Spleen (tissue), 11 donors: Measurements from ENCODE around the gene CCDC134. TPM values are rescaled to one million over a fixed set of nuclear protein-coding genes. Genes with fewer than 3 reads are reported as not detected.

ENCODE experiments used
- DNase-seq: peaks from one replicate; pipeline ENCODE4 v3.0.0-alpha.2; 2020
- H3K27ac ChIP-seq, 8 donors: fragments of 200-600 bp; sonication (generic) in 7 of 8; 1 replicate in 4 of 8; 2 replicates in 4 of 8; pipeline versions ENCODE4 v1.5.0 to v1.8.0; 2016 to 2021; ENCODE audit warnings: inconsistent platforms in 4 of 8, mild to moderate bottlenecking in 4 of 8, moderate library complexity in 1 of 8
- H3K27me3 ChIP-seq, 7 donors: fragments of 200-600 bp; sonication (generic) in 6 of 7; replicated peaks in 1 of 7; 1 replicate in 4 of 7; 2 replicates in 3 of 7; pipeline versions ENCODE4 v1.5.0 to v1.8.0; 2016 to 2021; ENCODE audit warnings: inconsistent platforms in 3 of 7, mild to moderate bottlenecking in 1 of 7
- H3K36me3 ChIP-seq, 6 donors: fragments of 200-600 bp; sonication (generic) in 5 of 6; 1 replicate in 4 of 6; 2 replicates in 2 of 6; pipeline versions ENCODE4 v1.5.0 to v1.8.0; 2016 to 2021; ENCODE audit warnings: inconsistent platforms in 2 of 6
- H3K4me1 ChIP-seq, 6 donors: fragments of 200-600 bp; sonication (generic) in 5 of 6; 1 replicate in 3 of 6; 2 replicates in 3 of 6; pipeline versions ENCODE4 v1.5.0 to v1.8.0; 2016 to 2021; ENCODE audit warnings: inconsistent platforms in 3 of 6
- H3K4me3 ChIP-seq, 8 donors: fragments of 200-600 bp; sonication (generic) in 7 of 8; 1 replicate in 4 of 8; 2 replicates in 4 of 8; pipeline versions ENCODE4 v1.5.0 to v1.8.0; 2016 to 2021; ENCODE audit warnings: inconsistent platforms in 4 of 8, mild to moderate bottlenecking in 4 of 8, moderate library complexity in 2 of 8
- H3K9me3 ChIP-seq, 8 donors: fragments of 200-600 bp; sonication (generic) in 7 of 8; 1 replicate in 4 of 8; 2 replicates in 4 of 8; pipeline versions ENCODE4 v1.5.0 to v1.8.0; 2016 to 2021; ENCODE audit warnings: inconsistent platforms in 4 of 8
- POLR2A ChIP-seq, 3 donors: fragments of 450-650 bp; IDR thresholded peaks; one replicate each; pipeline ENCODE4 v1.5.1; 2017; ENCODE audit warnings: antibody characterized with exemption in 3 of 3, mild to moderate bottlenecking in 1 of 3
- POLR2AphosphoS5 ChIP-seq, 3 donors: sonication (generic); formaldehyde crosslinking; IDR thresholded peaks; one replicate each; pipeline ENCODE4 v1.5.1; 2017; ENCODE audit warnings: antibody characterized with exemption in 3 of 3
- WGBS, 5 donors: extraction: QIAGEN DNeasy Blood & Tissue Kit in 3 of 5; methylation state at CpG; one replicate each; pipeline versions ENCODE4 v1.1.5 to v1.1.7; 2013 to 2018; 5-methylcytosine and 5-hydroxymethylcytosine counted together
- intact Hi-C: fragments of 100-400 bp; cut with DNase I; formaldehyde crosslinking; loops from one replicate; pipeline ENCODE4 v1.15.0; 2023; ENCODE audit warnings: low total_unique reads
- polyA plus RNA-seq, 3 donors: library from polyadenylated mRNA; stranded (reverse); fragments of 200-250 nt; gene quantifications; one replicate each; pipeline ENCODE4 v1.2.1, GENCODE V29; 2013
- total RNA-seq, 7 donors: library from RNA; depleted of rRNA in 3 of 7; stranded (reverse); fragments of >200 nt in 3 of 7; fragmentation: NEBNext Ultra II Directional in 4 of 7; extraction: Animal tissue kit (Norgen Biotek cat#: 25700) in 4 of 7; gene quantifications; one replicate each; pipeline versions ENCODE4 v1.1.0 to v1.2.1, GENCODE V29; 2016 to 2021
- TF ChIP-seq, protein P1 (sequence below), 11 experiments: fragments of 200-600 bp in 7 of 11; fragments of 450-650 bp in 4 of 11; sonication (generic) in 4 of 11; IDR thresholded peaks in 8 of 11; conservative IDR thresholded peaks in 3 of 11; 1 replicate in 7 of 11; 2 replicates in 4 of 11; pipeline versions ENCODE4 v1.4.0 to v1.8.0; 2016 to 2021; ENCODE audit warnings: antibody characterized with exemption in 11 of 11, inconsistent platforms in 4 of 11, mild to moderate bottlenecking in 1 of 11
- donor health status: healthy with polysubstance abuse.
- donor health status: DM: no; HTN: no; CAD: no; lungs with moderate emphysema.
- donor health status: DM: no; HTN: no; CAD: no.
- donor health status: Bipolar disorder and iron deficiency.
- donor health status: healthy.
- donor health status: DM: no; HTN: no; CAD: no.
- donor health status: DM: yes; HTN: yes; CAD: no.

CCDC134 gene
- total and polyA plus RNA-seq, 10 donors: 0.54 to 11.8 (median 9.3) TPM

DNA sequence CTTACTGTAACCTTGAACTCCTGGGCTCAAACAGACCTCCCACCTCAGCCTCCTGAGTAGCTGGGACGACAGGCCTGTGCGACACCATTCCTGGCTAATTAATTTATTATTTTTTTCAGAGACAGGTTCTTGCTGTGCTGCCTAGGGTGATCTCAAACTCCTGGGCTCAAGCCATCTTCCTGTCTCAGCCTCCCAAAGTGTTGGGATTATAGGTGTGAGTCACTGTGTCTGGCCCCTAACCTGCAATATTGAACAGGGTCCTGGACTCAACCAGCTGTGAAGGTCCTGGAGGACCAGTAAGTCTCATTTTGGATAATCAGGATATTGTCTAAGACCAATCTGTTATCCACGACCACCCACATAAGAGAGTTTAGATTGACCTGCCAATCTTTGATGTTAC, 15.2 kb downstream of the CCDC134 start:
- DNase-seq: no peak
- Histone ChIP-seq H3K36me3 (peaks cover 0 to 96% (median 18%) of the 10 kb centered on the region in 6 donors), H3K4me1 (no peaks in the 10 kb centered on the region), H3K27me3 (no peaks in the 10 kb centered on the region), H3K4me3 (no peak overlapping the region), H3K27ac (no peak overlapping the region), H3K9me3 (no peaks in the 10 kb centered on the region)
- TF ChIP-seq, protein P1, sequence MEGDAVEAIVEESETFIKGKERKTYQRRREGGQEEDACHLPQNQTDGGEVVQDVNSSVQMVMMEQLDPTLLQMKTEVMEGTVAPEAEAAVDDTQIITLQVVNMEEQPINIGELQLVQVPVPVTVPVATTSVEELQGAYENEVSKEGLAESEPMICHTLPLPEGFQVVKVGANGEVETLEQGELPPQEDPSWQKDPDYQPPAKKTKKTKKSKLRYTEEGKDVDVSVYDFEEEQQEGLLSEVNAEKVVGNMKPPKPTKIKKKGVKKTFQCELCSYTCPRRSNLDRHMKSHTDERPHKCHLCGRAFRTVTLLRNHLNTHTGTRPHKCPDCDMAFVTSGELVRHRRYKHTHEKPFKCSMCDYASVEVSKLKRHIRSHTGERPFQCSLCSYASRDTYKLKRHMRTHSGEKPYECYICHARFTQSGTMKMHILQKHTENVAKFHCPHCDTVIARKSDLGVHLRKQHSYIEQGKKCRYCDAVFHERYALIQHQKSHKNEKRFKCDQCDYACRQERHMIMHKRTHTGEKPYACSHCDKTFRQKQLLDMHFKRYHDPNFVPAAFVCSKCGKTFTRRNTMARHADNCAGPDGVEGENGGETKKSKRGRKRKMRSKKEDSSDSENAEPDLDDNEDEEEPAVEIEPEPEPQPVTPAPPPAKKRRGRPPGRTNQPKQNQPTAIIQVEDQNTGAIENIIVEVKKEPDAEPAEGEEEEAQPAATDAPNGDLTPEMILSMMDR (IDR thresholded peaks at IDR 0.05 in 8 of 11, conservative IDR thresholded peaks at IDR 0.05 in 3 of 11): no peak
- no peak for TF ChIP-seq POLR2A (IDR thresholded peaks at IDR 0.05)
- TF ChIP-seq POLR2AphosphoS5 (IDR thresholded peaks at IDR 0.05): no peak
- intact Hi-C loops: no loop called here
- 94 to 100% (median 96%) methylated on average over 3 of the region's 3 CpGs for WGBS, 5 donors

DNA sequence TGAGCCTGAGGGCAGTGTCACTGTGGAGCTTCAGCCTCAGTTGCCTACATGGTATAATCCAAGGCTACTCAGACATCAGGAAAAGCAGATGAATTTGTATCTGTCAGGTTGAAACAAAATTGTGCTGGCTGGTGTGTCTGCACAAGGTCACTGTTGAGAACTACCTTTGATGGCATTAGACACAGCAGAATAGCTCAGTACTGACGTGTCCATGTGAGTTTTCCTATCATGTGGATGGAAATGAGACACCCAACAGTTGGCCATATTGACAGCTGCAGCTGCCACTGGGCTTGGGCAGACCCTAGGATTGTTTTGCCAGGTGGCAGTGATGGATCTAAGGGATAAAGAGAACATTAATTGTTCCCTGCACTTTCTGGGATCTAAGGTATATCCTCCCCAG, 15.8 kb downstream of the CCDC134 start:
- H3K9me3 ChIP-seq: no peaks in the 10 kb centered on the region
- 91 to 100% (median 95%) methylated on average over 1 of the region's 1 CpG for WGBS, 5 donors
- no peak overlapping the region for H3K27ac ChIP-seq
- peaks cover 0 to 91% (median 18%) of the 10 kb centered on the region in 6 donors for H3K36me3 ChIP-seq
- no peaks in the 10 kb centered on the region for H3K4me1 ChIP-seq
- TF ChIP-seq POLR2AphosphoS5 (IDR thresholded peaks at IDR 0.05) (no peak), POLR2A (IDR thresholded peaks at IDR 0.05) (no peak)
- TF ChIP-seq, protein P1 (IDR thresholded peaks at IDR 0.05 in 8 of 11, conservative IDR thresholded peaks at IDR 0.05 in 3 of 11): no peak
- intact Hi-C loops: no loop called here
- H3K4me3 ChIP-seq: no peak overlapping the region
- no peaks in the 10 kb centered on the region for H3K27me3 ChIP-seq
- DNase-seq: no peak

DNA sequence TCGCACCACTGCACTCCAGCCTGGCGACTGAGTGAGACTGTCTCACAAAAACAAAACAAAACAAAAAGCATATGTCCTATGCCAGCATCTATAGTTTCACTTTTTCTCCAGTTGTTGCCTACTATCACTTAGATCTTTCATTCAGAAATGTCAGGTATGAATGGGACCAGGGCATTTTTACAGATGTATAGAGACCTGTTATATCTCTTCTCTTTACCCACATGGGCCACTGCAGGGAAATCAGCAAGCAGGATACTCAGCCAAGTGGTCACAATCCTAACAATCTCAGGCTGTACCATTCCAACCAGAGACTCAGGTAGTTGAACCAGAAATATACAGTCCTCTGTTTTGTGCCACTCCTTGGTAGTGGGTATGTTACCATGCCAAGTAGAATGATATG, 16.4 kb downstream of the CCDC134 start:
- no peaks in the 10 kb centered on the region for H3K9me3 ChIP-seq
- intact Hi-C loops: no loop called here
- no peaks in the 10 kb centered on the region for H3K27me3 ChIP-seq
- no peak overlapping the region for H3K27ac ChIP-seq
- TF ChIP-seq, protein P1 (IDR thresholded peaks at IDR 0.05 in 8 of 11, conservative IDR thresholded peaks at IDR 0.05 in 3 of 11): no peak
- TF ChIP-seq POLR2AphosphoS5 (IDR thresholded peaks at IDR 0.05): no peak
- TF ChIP-seq POLR2A (IDR thresholded peaks at IDR 0.05): no peak
- no peak overlapping the region for H3K4me3 ChIP-seq
- H3K36me3 ChIP-seq: peaks cover 0 to 85% (median 18%) of the 10 kb centered on the region in 6 donors
- H3K4me1 ChIP-seq: no peaks in the 10 kb centered on the region
- WGBS, 5 donors: 85 to 94% (median 90%) methylated on average over 2 of the region's 2 CpGs
- DNase-seq: no peak

DNA sequence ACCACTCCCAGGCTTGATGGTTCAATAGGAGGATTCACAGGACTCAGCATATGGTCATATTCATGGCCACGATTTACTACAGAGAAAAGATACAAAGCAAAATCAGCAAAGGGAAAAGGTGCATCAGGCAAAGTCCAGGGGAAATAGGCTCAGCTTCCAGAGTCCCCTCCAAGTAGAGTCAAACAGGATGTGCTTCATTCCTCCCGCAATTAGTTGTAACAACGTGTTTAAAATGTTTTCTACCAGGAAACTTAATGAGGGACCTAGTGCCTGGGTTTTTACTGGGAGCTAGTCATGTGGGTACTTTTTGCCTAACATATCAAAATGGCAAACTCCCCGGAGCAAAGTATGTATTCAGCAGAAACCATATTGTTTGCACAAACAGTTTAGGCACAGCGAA, 17.5 kb downstream of the CCDC134 start:
- Histone ChIP-seq H3K9me3 (no peaks in the 10 kb centered on the region), H3K27ac (no peak overlapping the region), H3K36me3 (peaks cover 0 to 74% (median 16%) of the 10 kb centered on the region in 6 donors), H3K27me3 (no peaks in the 10 kb centered on the region), H3K4me3 (no peak overlapping the region), H3K4me1 (peaks cover 0 to 6% (median 0%) of the 10 kb centered on the region in 6 donors)
- intact Hi-C loops: no loop called here
- 93 to 95% (median 94%) methylated on average over 5 of the region's 5 CpGs for WGBS, 5 donors
- TF ChIP-seq, protein P1 (IDR thresholded peaks at IDR 0.05 in 8 of 11, conservative IDR thresholded peaks at IDR 0.05 in 3 of 11): no peak
- TF ChIP-seq POLR2AphosphoS5 (IDR thresholded peaks at IDR 0.05) (no peak), POLR2A (IDR thresholded peaks at IDR 0.05) (no peak)
- no peak for DNase-seq
